Measurements from ENCODE around the gene PARP8.
A peak's percentile ranks its signal among the peaks of the same experiment; 100 is the strongest.

The PARP8 gene

GRCh38 chr5:50887889-50888633, 221.6 kb downstream of the PARP8 start:
- no peak for DNase-seq (ENCODE audit: insufficient read length, low spot score)

DNA sequence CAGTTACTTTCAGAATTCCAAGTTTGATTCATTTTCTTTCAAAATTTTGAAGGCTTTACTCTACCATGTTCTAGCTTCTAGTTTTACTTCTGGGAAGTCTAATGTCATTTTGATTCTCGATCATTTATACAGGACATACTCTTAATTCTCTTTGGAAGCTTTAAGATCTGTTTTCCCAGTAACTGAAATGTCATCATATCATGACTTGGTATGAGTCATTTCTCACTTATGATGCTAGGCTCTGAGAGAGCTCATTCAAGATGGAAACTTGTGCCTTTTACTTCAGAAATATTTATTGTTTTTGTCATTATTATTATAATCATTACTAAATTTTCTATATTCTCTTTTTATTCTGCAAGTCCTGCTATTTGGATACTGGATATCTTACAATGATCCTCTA, 222.3 kb downstream of the PARP8 start:
- DNase-seq (ENCODE audit: insufficient read length, low spot score) (no peak), FAIRE-seq (no peak)

More at GRCh38 chr5:50887889-50888633, 221.6 kb downstream of the PARP8 start:
- peak; percentile 80 for FAIRE-seq

DNA sequence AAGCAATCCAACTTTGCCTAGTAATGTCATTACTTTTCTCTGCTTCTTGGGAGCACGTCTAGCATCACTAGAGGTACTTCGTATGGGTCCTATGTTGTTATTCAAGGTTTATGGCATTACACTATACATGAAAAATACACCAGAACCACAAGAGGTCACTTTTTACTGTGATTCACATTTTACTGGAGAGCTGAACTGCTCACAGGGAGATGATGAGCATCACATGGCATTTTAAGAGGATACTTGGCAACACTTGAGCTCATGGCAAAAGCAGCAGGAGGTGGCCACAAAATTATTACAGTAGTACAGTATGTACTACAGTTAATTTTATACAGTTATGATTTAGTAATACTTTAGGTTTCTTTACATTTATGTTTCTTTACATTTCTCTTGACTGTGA, 223.4 kb downstream of the PARP8 start:
- DNase-seq (ENCODE audit: insufficient read length, low spot score), result no peak
- FAIRE-seq, result peak; percentile 91

All from HTR-8/SVneo (cell line).